Measurements from ENCODE around the gene CNST. TPM values are rescaled to one million over a fixed set of nuclear protein-coding genes. Genes with fewer than 3 reads are reported as not detected.

Gene CNST
- total and polyA plus RNA-seq, 2 donors from 2014 or later = 5.6 to 24.1 TPM

- no peaks in the 10 kb centered on the region for H3K36me3 ChIP-seq (ENCODE audit: control insufficient read depth in 2 of 3, insufficient read depth in 3 of 3, low read length in 3 of 3)
These were observed 93.4 kb downstream of the CNST start for GRCh38 chr1:246659594-246660140.

DNA sequence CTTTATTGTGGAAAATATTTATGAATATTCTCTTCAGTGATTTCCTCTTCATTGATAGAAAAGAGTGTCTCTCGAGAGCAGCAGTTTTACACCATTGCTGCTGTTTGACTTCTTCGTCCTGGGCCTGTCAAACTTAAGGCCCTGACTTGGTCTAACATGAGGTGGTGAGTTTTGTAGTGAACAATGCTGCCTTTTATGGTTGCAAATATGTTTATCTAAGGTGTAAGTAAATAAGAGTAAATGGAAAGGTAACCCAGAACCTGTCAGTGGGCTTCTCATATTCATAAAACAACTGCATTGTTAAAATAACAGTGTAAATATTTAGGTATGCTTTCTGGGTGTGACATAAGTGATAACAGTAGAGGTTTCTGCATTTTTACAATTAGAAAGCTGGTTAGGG is 95.2 kb downstream of the CNST start:
- intact Hi-C loops (cut with DNase I) = no loop called here
- DNase-seq (no peak), FAIRE-seq (no peak)
- TF ChIP-seq CTCF (IDR thresholded peaks at IDR 0.05; ENCODE audit: borderline replicate concordance, extremely low read depth, insufficient read depth) = no peak
- Histone ChIP-seq H3K9ac (ENCODE audit: low read length in 3 of 3) (no peak overlapping the region), H3K27ac (ENCODE audit: low read depth in 2 of 2, low read length in 2 of 2) (no peak overlapping the region), H3K27me3 (ENCODE audit: control insufficient read depth, insufficient read depth, low read length) (no peaks in the 10 kb centered on the region), H3K4me1 (ENCODE audit: control insufficient read depth in 2 of 3, insufficient read depth in 2 of 3, low read depth in 1 of 3, low read length in 3 of 3) (no peaks in the 10 kb centered on the region), H3K4me3 (ENCODE audit: low read length in 3 of 3) (no peak overlapping the region), H3K36me3 (ENCODE audit: control insufficient read depth in 2 of 3, insufficient read depth in 3 of 3, low read length in 3 of 3) (peaks cover 0 to 7% (median 4%) of the 10 kb centered on the region in 3 donors), H3K9me3 (ENCODE audit: control insufficient read depth in 2 of 3, insufficient read depth in 1 of 3, low read length in 3 of 3) (no peaks in the 10 kb centered on the region)

More at GRCh38 chr1:246659594-246660140, 93.4 kb downstream of the CNST start:
- Histone ChIP-seq H3K4me3 (ENCODE audit: low read length in 3 of 3) (no peak overlapping the region), H3K27ac (ENCODE audit: low read depth in 2 of 2, low read length in 2 of 2) (no peak overlapping the region), H3K4me1 (ENCODE audit: control insufficient read depth in 2 of 3, insufficient read depth in 2 of 3, low read depth in 1 of 3, low read length in 3 of 3) (no peaks in the 10 kb centered on the region), H3K9me3 (ENCODE audit: control insufficient read depth in 2 of 3, insufficient read depth in 1 of 3, low read length in 3 of 3) (no peaks in the 10 kb centered on the region), H3K27me3 (ENCODE audit: control insufficient read depth, insufficient read depth, low read length) (no peaks in the 10 kb centered on the region), H3K9ac (ENCODE audit: low read length in 3 of 3) (no peak overlapping the region)
- no peak for FAIRE-seq
- intact Hi-C loops (cut with DNase I) = no loop called here
- no peak for DNase-seq
- no peak for TF ChIP-seq CTCF (IDR thresholded peaks at IDR 0.05; ENCODE audit: borderline replicate concordance, extremely low read depth, insufficient read depth)

DNA sequence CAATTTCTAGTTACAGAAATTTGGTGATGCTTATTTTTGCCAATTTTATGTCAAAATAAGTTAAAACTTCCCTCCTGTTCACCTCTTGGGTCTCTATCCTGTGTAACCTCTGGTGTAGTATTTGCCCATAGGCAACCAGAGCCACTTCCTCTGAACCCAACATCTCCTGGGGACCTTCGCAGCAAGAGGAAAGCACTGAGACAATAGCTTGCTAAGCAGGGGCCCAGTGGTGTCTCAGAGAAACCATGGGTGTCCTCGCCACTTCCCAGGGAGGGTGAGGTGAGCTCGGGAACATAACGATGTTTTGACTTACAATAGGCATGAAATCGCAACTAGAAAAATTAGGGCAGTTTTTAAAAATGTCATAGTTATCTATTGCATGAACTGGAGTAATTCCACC is 101.5 kb downstream of the CNST start:
- Histone ChIP-seq H3K27me3 (ENCODE audit: control insufficient read depth, insufficient read depth, low read length) (no peaks in the 10 kb centered on the region), H3K27ac (ENCODE audit: low read depth in 2 of 2, low read length in 2 of 2) (no peak overlapping the region), H3K36me3 (ENCODE audit: control insufficient read depth in 2 of 3, insufficient read depth in 3 of 3, low read length in 3 of 3) (peaks cover 0 to 11% (median 4%) of the 10 kb centered on the region in 3 donors), H3K9me3 (ENCODE audit: control insufficient read depth in 2 of 3, insufficient read depth in 1 of 3, low read length in 3 of 3) (no peaks in the 10 kb centered on the region), H3K4me3 (ENCODE audit: low read length in 3 of 3) (no peak overlapping the region), H3K4me1 (ENCODE audit: control insufficient read depth in 2 of 3, insufficient read depth in 2 of 3, low read depth in 1 of 3, low read length in 3 of 3) (no peaks in the 10 kb centered on the region), H3K9ac (ENCODE audit: low read length in 3 of 3) (no peak overlapping the region)
- no peak for FAIRE-seq
- TF ChIP-seq CTCF (IDR thresholded peaks at IDR 0.05; ENCODE audit: borderline replicate concordance, extremely low read depth, insufficient read depth) = no peak
- DNase-seq = no peak
- intact Hi-C loops (cut with DNase I) = no loop called here

- FAIRE-seq (no peak), DNase-seq (no peak)
- Histone ChIP-seq H3K27ac (ENCODE audit: low read depth in 2 of 2, low read length in 2 of 2) (no peak overlapping the region), H3K4me3 (ENCODE audit: low read length in 3 of 3) (no peak overlapping the region), H3K4me1 (ENCODE audit: control insufficient read depth in 2 of 3, insufficient read depth in 2 of 3, low read depth in 1 of 3, low read length in 3 of 3) (no peaks in the 10 kb centered on the region), H3K9ac (ENCODE audit: low read length in 3 of 3) (no peak overlapping the region), H3K27me3 (ENCODE audit: control insufficient read depth, insufficient read depth, low read length) (no peaks in the 10 kb centered on the region), H3K9me3 (ENCODE audit: control insufficient read depth in 2 of 3, insufficient read depth in 1 of 3, low read length in 3 of 3) (no peaks in the 10 kb centered on the region), H3K36me3 (ENCODE audit: control insufficient read depth in 2 of 3, insufficient read depth in 3 of 3, low read length in 3 of 3) (peaks cover 0 to 11% (median 4%) of the 10 kb centered on the region in 3 donors)
- no peak for TF ChIP-seq CTCF (IDR thresholded peaks at IDR 0.05; ENCODE audit: borderline replicate concordance, extremely low read depth, insufficient read depth)
- intact Hi-C loops (cut with DNase I) = no loop called here
These were observed 103.4 kb downstream of the CNST start for GRCh38 chr1:246669659-246670058.

Data from kidney (tissue), 14 donors.